ENCODE results near the gene MPHOSPH10.
"Not testable (repeated sequence)": the region's sequence is repeated elsewhere in the genome, so short reads cannot be mapped to it uniquely, and the experiment has no call there.

MPHOSPH10 gene

DNA sequence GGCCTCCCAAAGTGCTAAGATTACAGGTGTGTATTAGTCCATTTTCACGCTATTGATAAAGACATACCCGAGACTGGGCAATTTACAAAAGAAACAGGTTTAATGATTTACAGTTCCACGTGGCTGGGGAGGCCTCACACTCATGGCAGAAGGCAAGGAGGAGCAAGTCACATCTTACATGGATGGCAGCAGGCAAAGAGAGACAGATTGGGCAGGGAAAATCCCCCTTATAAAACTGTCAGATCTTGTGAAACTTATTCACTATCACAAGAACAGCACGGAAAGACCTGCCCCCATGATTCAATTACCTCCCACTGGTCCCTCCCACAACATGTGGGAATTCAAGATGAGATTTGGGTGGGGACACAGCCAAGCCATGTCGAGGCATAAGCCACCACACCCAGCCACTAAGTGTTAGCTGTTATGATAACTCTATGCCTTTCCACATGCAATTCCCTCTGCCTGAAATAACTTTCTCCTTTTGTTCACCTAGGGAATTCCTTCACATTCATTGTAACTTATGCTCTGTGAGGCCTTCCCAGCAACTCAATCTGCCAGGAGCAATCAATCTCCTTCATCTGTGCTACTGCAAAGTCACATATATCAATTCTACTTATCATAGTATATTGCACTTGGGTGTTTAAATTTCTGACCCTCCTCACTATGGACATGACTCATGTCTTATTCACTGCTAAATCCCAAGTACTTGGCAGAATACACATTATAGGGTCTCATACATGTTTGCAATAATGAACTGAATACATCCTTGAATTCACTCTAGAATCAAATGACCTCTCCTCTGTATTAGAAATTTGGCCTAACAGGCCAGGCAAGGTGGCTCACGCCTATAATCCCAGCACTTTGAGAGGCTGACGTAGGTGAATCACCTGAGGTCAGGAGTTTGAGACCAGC, 7.8 kb upstream of the MPHOSPH10 start:
- DNase-seq (ENCODE audit: low read depth): no peak

DNA sequence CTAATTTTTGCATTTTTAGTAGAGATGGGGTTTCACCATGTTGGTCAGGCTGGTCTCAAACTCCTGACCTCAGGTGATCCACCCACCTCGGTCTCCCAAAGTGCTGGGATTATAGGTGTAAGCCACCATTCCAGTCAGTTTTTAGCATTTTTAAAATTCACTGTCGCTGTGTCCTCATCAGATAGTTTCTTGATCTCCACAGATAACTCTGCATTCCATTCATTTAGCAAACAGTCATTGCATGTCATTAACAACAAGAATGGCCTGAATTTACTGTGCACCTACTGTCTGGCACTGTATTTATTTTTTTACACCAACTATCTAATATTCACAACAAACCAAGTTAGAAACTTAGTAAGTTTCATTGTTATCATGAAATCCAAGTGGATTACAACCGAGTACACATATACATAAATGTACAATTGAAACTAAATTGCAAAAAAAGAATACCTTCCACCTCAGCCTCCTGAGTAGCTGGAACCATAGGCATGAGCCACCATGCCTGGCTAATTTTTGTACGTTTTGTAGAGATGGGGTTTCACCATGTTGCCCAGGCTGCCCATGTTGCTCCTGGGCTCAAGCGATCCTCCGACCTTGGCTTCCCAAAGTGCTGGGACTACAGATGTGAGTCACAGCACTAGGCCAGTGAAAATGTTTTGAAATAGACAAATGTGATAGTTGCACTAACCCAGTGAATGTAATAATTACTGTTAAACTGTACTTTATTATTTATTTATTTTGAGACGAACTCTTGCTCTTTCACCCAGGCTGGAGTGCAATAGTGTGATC, 4.7 kb upstream of the MPHOSPH10 start:
- no peak for DNase-seq (ENCODE audit: low read depth)

DNA sequence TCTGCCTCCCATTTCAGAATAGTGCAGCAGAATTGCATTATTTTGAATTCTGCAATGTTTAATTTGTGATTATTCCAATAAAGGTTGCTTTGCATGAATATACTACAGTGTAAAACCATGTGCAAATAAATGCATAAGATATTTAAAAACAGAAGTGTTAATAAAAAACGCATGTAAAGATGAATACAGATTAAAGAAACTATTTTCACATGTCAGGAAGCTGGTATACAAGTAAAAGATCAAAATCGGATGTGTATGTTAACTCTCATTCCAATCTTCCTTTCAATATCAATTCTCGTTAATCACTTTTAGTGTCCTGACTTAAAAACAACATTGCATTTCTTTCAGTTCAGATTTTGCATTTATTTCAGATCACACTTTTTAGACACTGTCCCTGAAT, 3.5 kb upstream of the MPHOSPH10 start:
- no peak for DNase-seq (ENCODE audit: low read depth)

DNA sequence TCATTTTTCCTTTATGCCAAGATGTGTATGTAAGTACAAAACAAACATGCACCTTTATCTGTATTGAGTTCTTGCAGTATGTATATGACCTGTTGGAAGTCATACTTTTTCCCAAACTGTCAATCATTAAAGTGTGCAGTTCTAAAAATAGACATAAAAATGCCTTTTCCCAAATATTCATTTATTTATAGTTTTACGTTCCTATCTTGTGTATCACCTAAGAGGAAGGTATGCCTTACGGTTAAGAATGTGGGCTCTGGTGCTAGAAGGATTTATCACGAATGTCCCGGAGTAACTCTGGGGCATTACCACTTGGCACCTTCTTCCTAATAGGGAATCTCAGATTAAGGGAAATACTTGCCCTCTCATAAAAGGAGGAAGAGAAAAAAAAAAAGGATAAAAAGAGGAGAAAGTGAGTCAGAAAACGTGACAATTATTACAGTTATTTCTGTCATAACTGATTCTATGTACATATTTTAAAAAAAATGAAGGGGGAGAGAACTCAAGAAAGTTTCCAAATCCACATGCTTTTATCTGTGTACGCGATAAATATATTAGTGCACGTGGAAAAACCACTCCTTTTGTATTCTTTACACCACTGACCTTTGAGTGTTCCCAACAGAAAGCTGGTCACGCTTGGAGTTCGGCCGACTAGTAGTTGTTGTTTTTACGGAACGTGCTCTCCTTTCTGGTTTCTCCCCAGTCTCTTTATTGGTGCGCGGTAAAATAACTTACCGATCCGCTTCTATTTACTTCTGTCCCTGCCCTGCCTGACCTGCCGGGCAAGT, 1.1 kb upstream of the MPHOSPH10 start:
- DNase-seq (ENCODE audit: low read depth): no peak

DNA sequence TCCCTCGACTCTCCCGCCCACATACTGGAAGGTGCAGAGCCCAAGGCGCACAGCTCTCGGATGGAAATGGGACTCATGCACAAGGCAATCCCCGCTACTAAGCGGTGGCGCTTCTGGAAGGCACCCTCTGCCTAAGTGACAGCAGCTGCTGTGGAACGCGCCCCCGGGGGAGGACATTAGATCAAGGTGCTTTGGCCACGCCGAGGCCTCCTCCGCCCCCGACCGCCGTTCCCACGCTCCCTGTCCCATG, 607 bp upstream of the MPHOSPH10 start:
- DNase-seq (ENCODE audit: low read depth): no peak

DNA sequence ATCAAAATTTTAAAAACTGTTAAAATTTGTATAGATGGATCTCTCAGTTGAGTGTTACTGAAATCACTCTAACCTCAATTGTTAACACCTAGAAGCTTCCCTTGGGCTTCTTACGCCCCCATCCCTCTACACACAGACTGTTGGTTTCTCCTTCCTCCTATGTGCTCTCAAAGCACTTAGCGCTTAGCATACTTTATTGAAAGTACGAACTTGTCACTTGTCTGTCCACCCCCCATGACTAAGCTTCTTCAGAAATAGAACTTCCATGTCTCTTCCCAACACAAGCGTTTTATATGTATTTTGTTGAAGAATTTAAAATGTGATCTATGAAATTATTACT, 441 bp downstream of the MPHOSPH10 start:
- DNase-seq (ENCODE audit: low read depth): no peak

DNA sequence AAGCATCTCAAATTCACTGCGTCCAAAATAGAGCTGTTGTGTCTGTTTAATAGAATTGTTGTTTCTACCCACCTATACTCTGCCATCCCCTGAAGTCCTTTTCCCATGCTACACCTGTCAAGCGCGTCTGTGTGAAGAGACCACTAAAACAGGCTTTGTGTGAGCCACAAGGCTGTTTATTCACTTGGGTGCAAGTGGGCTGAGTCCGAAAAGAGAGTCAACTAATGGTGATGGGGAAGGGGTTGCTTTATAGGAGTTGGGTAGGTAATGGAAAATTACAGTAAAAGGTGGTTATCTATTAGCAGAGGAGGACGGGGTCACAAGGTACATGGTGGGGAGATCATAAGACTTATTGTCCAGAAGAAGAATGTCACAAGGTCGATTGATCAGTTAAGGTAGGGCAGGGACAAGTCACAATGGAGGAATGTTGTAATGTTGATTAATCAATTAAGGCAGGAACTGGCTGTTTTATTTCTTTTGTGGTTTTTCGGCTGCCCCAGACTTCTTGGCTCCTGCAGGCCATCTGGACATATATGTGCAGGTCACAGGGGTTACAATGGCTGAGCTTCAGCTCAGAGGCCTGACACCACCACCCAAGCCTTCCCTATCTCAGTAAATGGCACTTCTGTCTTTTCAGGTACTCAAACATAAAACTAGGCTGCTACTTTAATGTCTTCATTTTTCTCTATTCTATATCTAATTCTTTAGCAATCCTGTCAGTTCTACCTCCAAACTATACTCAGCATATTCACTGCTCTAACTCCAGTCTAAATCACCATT, 1.1 kb downstream of the MPHOSPH10 start:
- DNase-seq (ENCODE audit: low read depth): not testable (repeated sequence)

DNA sequence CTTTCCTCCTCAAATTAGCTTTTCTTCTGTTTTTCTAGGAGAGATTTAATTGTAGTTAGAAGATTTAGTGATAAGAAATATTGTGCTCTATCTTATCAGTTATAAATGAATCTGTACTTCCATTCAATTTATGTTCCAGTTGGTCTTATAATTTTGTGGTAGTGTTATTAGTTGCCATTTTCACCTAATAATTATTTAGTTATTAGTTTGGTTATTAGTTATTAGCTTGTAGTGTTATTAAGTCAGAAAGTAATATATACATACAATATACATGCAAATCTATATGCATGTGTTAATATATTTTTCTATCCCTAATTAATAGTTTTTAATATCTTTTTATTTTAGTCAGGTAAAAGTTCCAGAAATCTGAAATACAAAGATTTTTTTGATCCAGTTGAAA, 3.2 kb downstream of the MPHOSPH10 start:
- no peak for DNase-seq (ENCODE audit: low read depth)

DNA sequence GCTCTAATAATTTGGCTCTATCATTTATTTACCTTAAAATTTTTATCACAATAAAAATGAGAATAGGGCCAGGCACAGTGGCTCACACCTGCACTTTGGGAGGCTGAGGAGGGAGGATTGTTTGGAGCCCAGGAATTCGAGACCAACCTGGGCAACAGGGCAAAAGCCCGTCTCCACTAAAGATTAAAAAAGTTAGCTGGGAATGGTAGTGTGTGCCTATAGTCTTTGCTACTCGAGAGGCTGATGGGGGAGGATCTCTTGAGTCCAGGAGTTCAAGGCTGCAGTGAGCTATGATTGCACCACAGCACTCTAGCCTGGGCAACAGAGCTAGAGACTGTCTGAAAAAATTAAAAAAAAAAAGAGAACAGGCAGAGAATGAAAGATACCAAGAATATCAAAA, 5.7 kb downstream of the MPHOSPH10 start:
- DNase-seq (ENCODE audit: low read depth): no peak

DNA sequence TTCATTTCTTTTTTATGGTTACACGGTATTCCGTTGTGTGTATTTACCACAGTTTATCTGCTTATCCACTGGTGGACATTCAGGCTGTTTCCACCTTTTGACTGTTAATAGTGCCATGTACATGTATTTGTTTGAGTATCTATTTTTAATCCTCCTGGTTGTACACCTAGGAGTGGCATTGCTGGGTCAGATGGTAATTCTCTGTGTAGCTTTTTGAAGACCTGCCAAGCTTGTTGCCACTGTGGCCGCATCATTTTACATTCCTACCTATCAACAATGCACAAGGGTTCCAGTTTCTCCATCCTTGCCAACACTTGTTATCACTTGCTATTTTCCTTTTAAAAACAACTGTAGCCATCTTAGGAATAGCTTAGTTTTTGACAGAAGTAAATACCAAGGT, 13.3 kb downstream of the MPHOSPH10 start:
- DNase-seq (ENCODE audit: low read depth): no peak

DNA sequence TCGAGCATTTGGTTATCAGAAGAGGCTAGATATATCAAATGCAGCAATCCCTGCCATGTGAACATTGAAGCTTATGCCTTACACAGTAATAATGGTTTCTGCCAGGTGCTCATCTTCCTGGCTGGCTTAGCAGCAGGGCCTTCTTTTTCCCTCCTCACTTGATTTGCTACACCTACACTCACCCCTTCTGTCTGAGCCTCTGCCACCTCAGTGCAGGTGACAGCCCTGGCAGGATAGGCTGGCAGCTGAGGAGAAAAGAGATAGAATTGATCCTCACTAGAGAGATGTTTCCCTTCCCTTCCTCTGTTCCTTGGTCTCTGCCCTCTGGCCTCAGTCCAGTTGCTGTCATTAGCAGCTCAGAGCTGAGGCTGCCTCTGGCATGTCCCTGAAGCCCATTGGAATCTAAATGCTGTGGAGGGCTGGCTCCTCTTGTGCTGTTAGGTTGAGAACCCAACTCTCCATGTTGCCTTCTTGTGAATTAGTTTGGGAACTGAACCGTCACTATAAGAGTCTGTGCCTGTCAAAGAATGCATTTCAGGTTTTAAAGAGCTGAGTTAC, 18.2 kb downstream of the MPHOSPH10 start:
- no peak for DNase-seq (ENCODE audit: low read depth)

DNA sequence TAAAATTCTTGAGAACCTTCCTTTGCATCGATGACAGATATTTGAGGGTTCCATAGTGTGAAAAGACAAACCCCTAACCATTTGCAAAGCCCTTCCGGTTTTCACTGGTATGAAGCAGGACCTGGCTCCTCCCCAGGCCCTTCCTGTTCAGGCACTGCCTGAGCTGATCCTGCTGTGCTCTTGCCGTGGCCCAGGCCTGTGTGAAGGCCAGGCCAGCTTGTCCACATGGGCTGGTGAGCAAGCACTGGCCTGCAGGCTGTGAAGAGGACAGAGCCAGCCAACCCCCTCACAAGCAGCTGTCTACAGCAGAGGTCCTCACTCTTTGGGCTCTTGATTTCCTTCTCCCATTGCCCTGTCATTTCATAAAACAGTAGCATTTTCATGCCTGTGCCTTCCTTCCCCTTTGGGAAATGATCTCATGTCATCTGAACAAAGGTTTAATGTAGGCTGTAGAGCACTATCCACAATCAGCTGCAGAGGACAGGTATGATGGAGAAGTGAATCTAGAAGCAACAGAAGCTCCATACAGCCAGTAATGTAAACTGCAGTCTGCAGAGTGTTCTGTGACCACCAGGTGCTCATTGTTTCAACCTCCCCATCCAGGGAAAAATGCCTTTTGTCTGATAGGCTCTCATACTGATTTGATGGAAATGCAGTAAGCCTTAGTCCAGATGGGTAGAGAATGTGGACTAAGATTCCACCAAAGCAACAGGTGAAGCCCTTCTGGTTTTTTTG, 19.8 kb downstream of the MPHOSPH10 start:
- DNase-seq (ENCODE audit: low read depth): no peak

DNA sequence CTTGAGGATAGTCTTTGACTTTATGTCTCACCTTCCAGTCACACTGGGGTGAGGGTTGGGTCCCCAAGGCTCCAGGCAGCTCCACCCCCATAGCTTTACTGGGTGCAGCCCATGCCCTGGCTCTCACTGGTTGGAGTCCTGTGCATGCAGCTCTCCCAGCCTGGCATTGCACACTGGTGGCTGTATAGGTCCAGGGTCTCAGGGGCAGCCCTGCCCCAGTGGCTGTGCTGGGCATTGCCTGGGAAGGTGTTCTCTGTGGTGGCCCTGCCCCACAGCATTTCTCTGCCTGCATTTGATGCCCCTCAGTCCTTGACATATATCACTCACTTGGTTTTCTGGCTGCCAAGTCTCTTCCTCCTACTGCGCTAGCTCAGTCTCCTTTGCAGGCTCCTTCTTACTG, 21.2 kb downstream of the MPHOSPH10 start:
- no peak for DNase-seq (ENCODE audit: low read depth)

DNA sequence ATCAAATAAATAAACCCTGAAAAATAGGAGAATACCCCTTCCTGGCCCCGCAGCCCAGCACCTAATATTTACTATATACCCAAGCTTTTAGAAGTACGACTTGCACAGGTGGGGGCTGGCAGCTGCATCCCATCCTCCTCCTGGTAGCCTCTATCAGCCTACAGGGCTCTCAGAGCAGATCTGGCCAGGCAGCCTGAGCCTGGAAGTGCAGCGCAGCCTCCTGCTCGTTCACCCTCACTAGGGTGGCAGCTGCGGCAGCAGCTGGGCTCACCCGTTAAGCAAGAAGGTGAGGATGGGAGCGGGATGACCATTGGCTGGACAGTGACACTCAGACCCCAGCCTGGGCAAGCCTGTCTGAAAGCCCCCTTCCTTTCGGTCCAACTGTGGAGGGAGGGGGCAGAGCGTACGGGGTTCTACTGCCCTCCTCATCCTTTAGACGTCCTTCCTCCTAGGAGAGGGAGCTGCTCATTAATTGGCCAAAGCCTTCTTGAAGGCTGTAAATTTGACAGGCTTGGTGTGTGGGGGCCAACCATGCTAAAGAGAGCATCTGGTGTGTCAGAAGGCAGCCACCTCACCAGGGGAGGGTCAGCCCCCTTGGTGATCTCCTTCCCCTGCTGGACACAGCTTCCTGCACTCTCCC, 23.3 kb downstream of the MPHOSPH10 start:
- DNase-seq (ENCODE audit: low read depth): no peak

DNA sequence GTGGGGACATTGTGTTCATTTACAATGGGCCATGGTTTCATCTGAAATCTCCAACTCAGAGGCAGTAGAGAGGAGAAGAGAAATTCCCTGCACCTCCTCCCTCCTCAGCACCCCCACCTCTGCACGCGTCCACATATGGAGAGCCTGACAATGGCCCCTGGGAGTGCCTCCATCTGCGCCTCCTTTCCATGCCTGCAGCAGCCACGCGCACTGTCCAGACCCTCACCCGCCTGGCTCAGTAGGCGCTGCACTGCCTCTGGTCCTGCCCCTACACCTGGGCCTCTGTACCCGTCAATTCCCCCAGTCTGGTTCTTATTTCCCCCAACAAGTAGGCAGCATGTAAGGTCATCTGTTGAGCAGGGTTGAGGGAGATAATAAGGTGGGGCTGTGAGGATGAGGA, 23.8 kb downstream of the MPHOSPH10 start:
- no peak for DNase-seq (ENCODE audit: low read depth)

DNA sequence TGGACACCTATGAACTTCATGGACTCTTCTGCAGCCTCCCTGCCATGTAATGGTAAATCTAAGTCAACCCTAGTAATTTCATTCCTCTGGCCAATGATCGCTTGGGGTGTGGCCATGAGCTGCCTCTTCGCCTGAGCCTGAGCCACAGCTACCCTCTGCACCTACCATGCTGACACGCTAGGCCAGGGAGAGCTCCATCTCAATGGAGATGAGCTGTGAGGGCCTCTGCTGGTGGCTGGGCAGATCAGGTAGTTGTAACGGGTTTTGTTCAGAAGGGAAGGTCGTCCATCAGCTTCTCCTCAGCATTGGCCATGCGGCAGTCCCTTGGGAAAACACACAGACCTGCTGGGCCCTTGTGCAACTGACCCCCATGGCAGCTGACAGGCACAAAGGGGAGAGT, 24.4 kb downstream of the MPHOSPH10 start:
- DNase-seq (ENCODE audit: low read depth): no peak

DNA sequence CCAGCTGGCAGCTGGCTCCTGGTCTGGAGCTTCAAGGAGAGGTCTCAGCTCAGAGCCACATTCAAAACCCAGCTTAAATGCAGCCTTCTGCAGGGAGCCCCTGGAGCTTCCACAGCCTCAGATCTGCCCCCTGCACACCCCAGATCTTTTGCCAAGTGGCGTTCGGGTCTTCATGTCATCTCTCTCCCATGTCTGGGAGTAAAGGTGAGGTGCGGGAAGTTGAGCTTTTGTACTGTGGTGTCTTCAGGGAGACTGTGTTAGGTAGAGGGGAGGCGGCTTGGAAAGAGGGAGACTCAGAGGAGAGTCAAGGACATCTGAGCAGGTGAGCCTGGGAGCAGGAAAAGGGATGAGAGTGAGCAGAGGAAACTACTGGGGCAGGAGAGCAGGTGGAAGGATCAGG, 25.4 kb downstream of the MPHOSPH10 start:
- no peak for DNase-seq (ENCODE audit: low read depth)

DNA sequence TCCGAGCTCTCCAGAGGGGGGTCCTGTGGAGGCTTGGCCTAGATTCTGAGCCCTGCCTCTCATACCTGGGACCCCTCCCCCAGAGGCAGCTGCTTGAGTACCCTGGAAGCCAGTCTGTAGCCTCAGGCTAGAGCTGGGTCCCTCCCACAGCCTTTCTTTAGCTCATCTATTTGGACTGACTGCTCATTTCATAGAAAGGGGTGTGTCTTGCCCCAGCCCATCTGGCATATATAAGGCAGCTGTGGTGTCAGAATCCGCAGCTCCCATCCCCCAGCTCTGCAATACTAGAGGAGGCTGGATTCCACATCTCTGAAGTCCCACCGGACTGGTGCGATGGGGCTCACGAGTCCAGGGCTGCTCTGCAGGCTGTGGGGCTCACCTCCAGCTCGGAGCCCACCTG, 26.1 kb downstream of the MPHOSPH10 start:
- no peak for DNase-seq (ENCODE audit: low read depth)

DNA sequence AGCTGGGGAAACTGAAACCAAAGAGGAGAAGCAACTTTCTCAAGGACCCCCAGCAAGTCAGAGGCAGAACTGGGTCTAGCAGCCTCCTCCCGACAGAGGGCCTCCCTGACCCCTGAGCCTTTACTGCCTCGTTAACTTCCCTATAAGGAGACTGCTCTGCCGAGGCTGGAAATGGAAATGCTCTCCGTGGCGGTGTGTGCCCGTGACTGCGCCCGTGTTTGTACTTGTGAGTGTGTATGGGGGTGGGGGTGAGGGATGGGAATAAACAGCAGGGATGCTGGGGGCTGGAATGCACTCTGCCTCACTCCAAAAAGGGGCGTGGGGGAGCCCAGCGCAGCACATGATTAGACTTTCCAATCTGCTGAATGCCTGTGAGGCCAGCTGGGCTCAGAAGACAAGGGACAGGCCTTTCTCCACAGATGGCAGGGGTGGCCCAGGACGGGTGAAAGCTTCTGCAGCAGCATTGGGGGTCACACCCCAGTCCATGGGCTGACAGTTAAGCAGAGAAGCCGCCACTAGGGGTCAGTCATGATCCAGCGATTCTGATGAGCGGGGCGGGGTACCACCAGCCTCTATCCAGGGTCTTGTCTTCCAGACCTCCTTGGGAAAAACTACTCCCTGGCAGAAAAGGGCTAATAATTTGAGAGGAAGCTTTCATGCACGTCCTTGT, 26.8 kb downstream of the MPHOSPH10 start:
- peak; percentile 27 for DNase-seq (ENCODE audit: low read depth)

DNA sequence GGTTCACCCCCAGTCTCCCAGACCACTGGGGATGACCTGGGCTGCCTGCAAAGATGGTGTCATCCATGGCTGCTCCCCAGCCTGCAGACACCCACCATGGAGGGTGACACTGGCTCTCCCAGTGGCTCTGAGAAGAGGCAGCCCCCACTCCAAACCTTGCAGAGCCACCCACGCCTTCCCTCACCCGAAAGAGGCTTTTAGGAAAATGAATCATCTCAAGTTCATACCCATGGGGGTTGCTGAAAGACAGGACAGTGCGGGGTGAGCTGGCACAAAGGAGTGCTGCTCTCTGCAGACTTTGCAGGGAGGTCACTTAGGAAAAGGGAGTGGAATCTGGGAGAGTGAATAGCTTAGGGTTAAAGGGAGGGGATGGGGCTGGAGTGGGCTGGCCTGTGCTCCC, 36.4 kb downstream of the MPHOSPH10 start:
- DNase-seq (ENCODE audit: low read depth): no peak

Measured in CMK (cell line).